NCI-H748 treated with DMSO at 0.1 percent for 48 hours (cell line): Measurements from ENCODE around the gene OR2K2.
"Not testable (repeated sequence)": the region's sequence is repeated elsewhere in the genome, so short reads cannot be mapped to it uniquely, and the experiment has no call there.

Source experiments
- DNase-seq: peaks from one replicate; lab custom pipeline; 2025; lab: John Stamatoyannopoulos, UW

OR2K2 gene

GRCh38 chr9:111298111-111298510 lies 31.9 kb downstream of the OR2K2 start:
- DNase-seq: no peak

DNA sequence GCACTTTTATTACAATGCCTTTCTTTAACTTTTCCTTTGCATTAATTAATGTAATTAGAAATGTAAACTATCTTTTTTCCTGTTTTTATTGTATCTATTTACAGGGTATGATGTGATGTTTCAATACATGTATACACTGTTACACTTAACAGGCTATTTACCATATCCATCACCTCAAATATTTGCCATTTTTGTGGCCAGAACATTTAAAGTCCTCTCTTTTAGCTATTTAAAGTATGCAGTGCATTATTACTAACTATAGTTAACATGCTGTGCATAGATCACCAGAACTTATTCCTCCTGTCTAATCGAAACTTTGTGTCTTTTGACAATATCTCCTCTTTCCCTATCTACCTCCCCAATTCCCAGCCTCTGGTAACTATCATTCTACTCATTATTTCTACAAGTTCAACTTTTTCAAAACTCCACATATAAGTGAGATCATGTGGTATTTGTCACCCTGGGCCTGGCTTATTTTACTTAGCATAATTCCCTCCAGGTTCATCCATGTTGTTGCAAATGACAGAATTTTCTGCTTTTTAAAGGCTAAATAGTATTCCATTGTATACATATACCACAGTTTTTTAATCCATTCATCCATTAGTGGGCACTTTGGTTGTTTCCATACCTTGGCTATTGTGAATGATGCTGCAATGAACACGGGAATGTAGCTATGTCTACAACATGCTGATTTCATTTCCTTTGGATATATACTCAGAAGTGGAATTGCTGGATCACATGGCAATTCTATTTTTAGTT lies 32.8 kb downstream of the OR2K2 start:
- DNase-seq: no peak

GRCh38 chr9:111294691-111295451 lies 35.2 kb downstream of the OR2K2 start:
- DNase-seq: no peak

GRCh38 chr9:111287127-111287526 lies 42.9 kb downstream of the OR2K2 start:
- no peak for DNase-seq

GRCh38 chr9:111284703-111285102 lies 45.3 kb downstream of the OR2K2 start:
- no peak for DNase-seq

- no peak for DNase-seq
Observed at GRCh38 chr9:111282845-111283244, 47.2 kb downstream of the OR2K2 start.

GRCh38 chr9:111280795-111281194 lies 49.2 kb downstream of the OR2K2 start:
- not testable (repeated sequence) for DNase-seq
